Measurements from ENCODE around the gene CYTIP.

Gene CYTIP

DNA sequence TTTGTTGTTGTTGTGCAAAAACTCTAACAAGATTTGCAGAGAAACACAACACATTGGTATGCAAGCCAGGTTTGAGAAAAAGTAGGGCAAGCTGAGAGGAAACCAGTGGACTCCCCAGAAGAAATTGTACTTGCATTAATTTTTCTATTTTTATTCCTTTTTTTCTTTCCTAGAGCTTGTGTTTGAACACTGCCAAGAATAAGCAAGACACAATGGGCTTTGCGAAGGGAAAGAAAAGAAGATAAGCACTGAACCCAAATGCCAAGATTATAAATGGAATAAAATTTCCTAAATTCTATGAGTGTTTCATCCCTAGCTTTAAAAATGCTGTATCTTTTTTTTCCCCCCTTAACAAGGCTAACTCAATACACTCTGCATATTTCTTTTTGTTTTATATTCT lies 17.0 kb upstream of the CYTIP start:
- no peak for DNase-seq

- no peak for DNase-seq
Observed at GRCh38 chr2:157460384-157460837, 16.5 kb upstream of the CYTIP start.

GRCh38 chr2:157459486-157459885 lies 15.6 kb upstream of the CYTIP start:
- DNase-seq, result no peak

DNA sequence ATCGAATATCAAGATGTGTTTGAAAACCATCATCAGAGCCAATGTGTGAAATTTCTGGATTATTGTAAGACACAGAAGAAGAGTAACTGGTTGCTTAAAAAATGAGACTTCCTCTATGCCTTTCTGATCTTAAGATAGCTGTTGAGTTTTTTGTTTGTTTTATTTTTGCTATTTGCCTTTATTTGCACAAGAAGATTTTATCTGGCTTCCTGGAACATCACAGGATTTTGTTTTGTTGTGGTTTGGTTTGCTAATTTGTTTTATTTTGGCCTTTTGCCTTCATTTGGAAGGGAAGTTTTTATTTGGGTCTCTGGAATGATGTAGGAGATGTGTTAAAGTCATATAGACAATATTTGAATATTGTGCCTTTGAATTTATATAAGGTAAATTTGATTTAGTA lies 3.9 kb upstream of the CYTIP start:
- no peak for DNase-seq

DNA sequence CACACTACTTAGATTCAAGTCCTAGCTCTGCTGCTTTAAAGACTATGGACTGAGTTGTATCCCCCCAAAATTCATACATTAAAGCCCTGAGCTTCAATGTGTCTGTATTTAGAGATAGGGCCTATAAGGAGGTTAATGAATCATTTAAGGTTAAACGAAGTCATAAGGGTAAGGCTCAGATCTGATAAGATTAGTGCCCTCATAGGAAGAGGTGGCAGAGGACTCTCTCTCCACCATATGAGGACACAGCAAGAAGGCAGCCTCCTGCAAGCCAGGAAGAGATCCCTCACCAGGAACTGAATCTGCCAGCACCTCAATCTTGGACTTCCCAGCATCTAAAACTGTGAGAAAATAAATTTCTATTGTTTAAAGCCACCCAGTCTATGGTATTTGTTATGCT lies 3.1 kb upstream of the CYTIP start:
- DNase-seq, result no peak

GRCh38 chr2:157444641-157445040 lies 752 bp upstream of the CYTIP start:
- DNase-seq, result no peak

GRCh38 chr2:157443090-157443489 lies 799 bp downstream of the CYTIP start:
- DNase-seq, result no peak

GRCh38 chr2:157442636-157443035 lies 1.3 kb downstream of the CYTIP start:
- no peak for DNase-seq

- no peak for DNase-seq
Observed at GRCh38 chr2:157442191-157442590, 1.7 kb downstream of the CYTIP start.

GRCh38 chr2:157441072-157441454 lies 2.8 kb downstream of the CYTIP start:
- DNase-seq, result no peak

GRCh38 chr2:157440404-157441071 lies 3.4 kb downstream of the CYTIP start:
- DNase-seq, result no peak

- DNase-seq, result no peak
Observed at GRCh38 chr2:157439824-157440186, 4.1 kb downstream of the CYTIP start.

DNA sequence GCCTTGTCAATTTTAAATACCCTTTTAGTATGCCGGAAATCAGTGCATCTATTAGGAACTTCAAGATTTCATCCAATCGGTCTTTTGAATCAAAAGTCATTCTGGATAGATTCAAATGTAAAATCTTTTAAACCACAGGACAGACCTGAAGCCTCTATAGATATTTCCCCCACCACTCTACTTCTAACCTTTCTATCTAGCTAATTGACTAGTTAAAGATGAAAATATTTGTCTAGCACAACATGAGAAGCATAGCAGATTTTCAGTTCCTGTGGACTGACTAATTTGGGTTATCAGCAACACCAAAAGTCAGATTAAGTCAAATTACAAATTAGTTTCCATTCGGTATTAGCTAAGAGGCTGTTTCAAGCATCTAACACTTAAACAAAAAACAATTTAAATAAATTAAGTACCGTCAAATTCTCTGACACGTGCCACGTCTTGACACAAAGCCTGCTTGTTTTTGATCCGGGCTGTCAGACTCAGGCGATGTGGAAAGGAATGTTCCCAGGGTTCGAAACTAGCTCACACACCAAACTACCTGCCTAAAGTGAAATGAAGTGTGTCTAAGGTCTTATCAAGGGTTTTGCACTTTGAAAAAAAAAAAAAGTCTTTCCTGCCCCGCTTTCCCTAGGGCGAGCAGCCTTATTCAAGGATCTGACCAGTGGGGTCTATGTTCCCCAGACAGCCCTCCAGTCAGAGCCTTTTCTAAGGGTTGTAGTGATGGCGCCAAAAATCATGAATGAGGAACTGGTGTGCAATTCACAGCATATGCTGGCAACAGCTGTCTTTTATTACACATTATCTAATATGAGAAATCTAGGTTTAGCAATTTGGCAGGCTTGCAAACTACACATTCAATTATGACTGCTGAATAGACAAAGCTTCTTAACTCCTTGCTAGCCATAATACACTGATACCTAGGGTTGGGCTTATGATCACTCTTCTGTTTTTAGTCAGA lies 4.7 kb downstream of the CYTIP start:
- DNase-seq, result no peak

- peak; percentile 63 to 73 for DNase-seq
Observed at GRCh38 chr2:157433394-157433793, 10.5 kb downstream of the CYTIP start.

- peak in 1 of 2 experiments; percentile 16 for DNase-seq
Observed at GRCh38 chr2:157432475-157433106, 11.3 kb downstream of the CYTIP start.

DNA sequence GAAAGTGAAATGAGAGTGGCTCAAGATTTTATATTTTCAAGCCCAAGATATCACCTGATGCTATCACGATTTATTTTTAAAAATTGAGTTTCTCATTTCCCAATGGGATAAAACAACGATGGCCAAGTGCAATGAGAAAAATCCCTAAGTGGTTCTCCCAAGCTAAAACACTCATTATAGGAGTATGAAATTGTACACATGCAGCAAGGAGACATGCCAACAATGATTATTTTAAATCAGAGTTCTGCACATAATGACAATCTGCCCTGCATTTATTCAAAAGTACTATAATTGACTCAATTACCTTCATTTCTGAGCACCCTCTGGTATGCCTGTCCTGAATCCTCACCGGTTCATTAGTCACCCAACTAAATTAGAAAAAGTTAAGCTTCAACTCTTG lies 12.7 kb downstream of the CYTIP start:
- no peak for DNase-seq

- DNase-seq, result no peak
Observed at GRCh38 chr2:157428500-157429175, 15.3 kb downstream of the CYTIP start.

GRCh38 chr2:157427922-157428303 lies 16.0 kb downstream of the CYTIP start:
- DNase-seq, result no peak

- no peak for DNase-seq
Observed at GRCh38 chr2:157427003-157427921, 16.6 kb downstream of the CYTIP start.

GRCh38 chr2:157426477-157426994 lies 17.4 kb downstream of the CYTIP start:
- no peak for DNase-seq

DNA sequence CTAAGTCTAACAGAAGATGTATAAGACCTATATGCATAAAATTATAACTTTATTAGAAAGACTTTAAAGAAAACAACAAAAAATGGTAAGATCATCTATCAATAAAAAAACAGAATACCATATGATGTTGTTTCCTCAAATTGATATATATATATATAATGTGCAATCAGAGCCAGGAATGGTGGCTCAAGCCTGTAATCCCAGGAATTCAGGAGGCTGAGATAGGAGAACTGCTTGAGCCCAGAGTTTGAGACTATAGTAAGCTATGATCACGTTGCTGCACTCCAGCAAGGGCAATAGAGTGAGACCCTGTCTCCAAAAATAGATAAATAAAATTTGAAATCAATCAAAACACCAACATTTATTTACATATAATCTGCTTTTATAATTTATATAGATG lies 19.5 kb downstream of the CYTIP start:
- no peak for DNase-seq

GRCh38 chr2:157421964-157422363 lies 21.9 kb downstream of the CYTIP start:
- DNase-seq, result no peak

Data from NCI-H526 (cell line).